ENCODE measurements around the gene MEI1.

The MEI1 gene

DNA sequence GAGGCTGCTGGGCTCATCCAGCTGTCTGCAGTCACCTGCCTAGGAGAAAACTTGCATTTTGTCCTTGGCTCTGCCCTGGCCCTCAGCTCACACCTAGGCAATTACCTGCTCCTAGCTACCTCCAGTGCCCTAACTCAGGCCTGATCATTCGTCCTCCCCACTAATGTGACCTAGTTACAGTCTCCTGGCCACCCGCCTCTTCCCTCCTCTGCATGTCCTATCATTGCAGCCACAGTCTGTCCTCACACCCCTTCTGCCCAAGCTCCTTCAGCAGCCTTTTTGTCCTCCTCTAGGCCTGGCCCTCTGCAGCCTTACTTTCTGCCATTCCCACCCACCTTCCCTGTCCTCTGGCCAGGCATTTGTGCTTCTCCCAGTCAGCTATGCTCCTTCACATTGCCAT lies 83.4 kb downstream of the MEI1 start:
- DNase-seq: no peak

DNA sequence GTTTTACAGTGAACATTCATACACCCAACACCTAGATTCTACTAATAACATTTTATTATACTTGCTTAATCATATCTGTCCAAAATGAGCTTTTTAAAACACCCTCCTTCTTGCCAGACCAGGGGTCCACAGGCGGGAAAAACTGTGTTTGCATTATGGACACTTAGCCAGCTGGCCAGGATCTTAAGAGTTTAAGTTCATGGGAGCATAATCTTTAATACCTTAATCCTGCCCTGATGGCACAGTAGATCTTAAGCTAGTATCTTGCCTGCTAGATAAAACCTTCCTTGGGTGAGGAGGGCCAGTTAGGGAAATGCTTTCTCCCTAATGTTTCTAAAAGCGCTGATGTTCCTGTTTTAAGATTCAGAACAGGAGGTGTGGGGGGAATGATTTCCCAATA lies 88.0 kb downstream of the MEI1 start:
- DNase-seq: no peak

DNA sequence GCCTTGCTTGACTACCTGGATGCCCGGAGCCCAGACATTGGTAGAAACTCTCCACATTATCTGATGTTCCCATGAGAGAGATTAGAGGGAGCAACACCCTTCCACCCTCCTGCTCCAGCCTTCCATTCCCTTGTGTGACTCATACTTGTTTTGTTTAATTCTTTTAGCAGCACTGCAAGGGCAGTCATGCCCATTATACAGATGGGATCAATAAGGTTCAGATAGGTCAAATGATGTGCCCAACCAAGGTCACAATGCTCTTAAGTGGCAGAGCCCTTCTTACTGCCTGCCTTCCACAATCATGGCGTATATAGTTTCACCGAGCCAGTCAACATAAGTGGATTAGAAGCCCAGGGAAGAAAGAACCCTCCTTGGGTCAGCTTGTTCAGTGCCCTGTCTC lies 94.6 kb downstream of the MEI1 start:
- DNase-seq: no peak

DNA sequence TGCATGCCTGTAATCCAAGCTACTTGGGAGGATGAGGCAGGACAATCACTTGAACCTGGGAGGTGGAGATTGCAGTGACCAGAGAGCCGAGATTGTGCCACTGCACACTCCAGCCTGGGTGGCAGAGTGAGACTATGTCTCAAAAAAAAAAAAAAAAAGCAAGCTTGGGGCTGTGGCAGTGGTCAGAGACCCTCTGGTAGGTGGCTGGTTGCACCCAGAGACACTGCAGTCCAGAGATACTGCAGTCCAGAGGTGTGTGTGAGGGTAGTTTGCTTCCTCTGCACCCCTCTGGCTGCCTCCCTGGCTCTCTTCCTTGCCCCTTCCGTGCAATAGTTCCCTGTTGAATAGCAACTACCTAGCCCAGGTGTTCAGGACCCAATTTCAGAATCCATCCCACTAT lies 99.4 kb downstream of the MEI1 start:
- no peak for DNase-seq

DNA sequence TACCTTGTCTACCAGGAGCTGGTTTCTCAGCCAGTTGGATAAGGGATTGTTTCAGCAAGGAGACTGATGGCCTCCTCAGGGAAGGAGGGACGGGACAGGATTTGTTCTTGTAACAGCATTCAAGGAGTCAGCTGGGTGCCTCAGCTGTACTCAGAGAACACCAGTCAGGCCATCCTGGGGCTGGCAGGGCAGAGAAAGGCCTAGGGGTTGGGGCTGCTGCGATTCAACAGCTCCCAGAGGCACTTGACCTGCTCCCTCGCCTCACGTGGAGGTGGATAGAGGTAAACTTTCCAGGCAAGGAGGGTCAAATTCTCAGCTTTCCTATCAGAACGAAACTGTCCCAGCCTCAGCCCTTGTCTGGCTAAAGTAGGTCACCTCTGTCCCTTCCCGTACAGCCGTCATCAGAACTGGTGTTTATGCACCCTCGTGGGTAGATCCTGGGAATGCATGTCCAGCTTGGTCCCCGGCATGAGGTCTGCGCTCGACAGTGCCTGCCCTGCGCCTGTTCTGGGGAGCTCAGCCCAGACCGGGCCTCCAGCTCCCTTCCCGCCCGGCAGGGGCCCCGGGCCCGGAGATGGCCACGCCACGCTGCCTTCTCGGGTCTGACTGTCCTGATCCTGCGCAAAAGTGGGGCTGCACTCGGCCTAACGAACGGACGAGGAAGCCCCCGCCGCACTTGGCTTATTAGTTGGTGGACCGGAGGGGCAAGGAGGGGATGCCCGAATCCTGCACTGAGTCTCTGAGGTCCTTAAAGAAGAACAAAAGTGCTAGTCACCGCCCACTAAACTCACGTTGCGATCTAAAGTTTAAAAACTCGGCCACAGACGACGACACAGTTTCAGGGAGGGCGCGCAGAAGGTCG lies 100.4 kb downstream of the MEI1 start:
- peak in 27 of 58 donors; percentile 9 to 70 (median 42) for DNase-seq

DNA sequence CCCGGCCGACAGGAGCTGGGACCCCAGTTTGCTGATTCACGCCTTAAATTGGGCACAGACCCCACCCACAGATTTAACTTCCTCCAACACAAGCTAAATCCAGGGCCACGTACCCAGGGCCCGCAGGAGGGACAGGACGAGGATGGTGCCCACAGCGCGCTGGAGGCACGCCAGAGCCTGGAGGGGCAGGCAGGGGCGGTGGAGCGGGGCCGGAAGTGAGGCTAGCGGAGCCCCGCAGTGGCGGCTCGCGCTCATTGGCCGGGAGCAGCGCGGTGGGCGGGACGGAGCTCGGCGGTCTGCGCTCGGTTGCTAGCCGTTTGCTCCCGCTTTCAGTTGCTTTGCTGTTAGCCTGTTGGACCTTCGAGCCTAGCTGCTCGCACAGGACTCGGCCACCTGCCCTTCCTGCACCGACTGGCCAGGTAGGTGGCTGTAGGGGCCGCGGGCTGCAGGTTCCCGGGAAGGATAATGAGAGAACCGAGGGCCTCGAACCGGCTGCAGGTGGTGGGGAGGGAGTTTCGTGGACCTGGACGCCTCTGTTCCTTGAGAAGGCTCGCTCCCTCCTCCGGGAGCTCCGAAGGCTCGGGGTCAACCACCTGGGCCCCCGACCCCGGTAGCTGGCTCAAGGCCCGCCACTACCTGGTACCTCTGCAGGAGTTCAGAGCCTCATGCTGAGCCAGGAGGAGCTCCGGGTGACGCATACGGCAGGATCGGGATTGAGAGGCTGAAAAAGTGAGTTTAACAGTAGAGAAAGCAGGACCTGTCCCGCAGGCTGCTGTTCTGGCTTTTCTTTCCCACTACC lies 101.2 kb downstream of the MEI1 start, which contains the start of gene CCDC134:
CCDC134 (plus strand) TSS at position 332 of the 799 bp plus-strand sequence. CDS start 8,212 bp downstream, outside the sequence.
- peak in 56 of 58 donors; percentile 34 to 93 (median 84) for DNase-seq

DNA sequence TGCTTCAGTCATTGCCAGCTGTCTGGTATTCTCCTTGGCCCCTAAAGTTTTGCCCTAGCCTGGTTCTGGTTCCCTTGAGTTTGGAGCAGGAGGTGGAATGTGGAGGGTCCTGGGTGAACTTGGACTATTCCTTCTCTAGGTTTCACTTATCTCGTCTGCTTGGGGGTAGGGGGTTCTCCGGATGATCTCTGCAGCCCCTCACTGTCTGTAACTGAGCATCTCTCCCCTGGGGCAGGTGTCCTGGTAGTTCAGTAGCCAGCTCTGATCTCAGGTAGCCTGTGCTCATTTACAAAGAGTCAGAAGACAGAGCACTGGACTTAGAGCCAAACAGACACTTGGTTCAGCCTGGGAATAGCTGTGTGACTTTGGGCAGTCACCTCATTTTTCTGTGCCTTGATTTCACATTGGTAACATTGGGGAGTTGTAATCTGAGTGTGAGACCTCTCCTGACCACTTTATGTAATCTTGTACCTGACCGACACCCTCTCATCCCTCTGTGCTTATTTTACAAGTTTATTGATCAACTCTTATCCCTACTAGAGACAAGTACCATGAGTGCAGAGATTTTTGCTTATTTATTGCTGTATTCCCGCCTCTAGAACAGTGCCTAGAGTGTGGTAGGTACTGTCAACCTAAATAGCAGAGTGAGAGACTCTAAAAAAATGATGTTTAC lies 102.0 kb downstream of the MEI1 start:
- DNase-seq: no peak

DNA sequence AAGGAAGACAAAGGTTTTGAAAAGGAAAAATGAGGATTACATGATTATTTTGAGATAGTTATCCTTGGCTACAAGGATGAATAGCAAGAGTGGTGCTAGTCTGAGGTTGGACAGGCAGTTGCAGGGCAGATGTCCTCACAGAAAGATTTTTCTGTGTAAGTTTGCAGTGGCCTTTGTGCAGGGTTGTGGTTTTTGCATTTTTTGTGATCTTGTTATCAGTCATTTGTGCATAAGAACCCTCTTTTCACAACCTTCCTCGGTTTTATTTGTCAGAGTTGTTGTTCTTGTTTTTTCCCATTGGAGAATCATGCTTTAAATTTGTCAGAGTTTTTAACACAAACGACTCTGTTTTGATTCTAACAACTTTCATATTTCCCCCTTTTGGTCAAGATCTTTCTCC lies 102.6 kb downstream of the MEI1 start:
- no peak for DNase-seq

DNA sequence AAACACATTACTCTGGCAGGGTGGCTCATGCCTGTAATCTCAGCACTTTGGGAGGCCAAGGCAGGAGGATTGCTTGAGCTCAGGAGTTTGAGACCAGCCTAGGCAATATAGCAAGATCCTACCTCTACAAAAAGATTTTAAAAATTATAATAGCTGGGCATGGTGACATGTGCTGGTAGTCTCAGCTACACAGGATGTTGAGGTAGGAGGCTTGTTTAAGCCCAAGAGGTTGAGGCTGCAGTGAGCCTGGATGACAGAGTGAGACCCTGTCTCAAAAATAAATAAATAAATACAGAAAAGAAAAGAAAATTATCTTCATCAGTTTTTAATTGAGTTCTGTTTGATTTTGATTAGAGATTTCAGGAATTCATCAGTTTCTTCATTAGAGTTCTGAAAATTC lies 106.3 kb downstream of the MEI1 start:
- no peak for DNase-seq

DNA sequence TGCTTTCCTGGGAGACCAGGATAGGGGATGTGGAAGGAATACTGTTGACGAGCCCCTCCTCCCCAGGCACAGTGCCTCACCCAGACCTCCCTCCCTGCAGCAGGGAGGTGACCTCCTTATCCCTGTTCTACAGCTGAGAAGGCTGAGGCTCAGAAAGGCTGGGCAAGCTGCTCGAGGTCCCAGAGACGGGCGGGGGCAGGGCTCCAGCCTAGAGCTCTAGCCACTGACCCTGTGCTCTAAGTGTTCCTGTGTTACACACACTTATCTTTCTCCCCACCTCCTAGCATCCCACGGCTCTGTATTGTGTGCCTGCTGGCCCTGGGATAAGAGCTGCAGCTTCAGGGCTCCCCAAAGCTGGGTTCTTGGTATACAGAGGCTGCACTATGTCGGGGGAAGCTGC lies 109.1 kb downstream of the MEI1 start:
- no peak for DNase-seq

DNA sequence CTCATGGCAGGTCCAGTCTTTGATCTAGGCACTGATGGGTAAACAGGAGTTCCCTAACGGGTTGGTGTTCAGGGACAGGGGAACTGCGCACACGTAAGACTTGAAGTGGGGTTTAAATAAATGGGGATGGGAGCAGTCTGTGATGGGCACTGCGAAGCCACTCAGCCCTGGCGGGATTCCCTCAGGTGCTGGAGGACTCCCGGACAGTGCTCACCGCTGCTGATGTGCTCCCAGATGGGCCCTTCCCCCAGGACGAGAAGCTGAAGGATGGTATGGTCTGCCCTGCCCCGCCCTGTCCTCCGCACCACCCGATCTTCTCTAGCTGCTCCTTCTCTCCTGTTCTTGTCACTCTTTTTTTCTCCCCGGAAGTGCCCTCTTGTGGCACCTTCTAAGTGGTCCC lies 110.7 kb downstream of the MEI1 start:
- no peak for DNase-seq

DNA sequence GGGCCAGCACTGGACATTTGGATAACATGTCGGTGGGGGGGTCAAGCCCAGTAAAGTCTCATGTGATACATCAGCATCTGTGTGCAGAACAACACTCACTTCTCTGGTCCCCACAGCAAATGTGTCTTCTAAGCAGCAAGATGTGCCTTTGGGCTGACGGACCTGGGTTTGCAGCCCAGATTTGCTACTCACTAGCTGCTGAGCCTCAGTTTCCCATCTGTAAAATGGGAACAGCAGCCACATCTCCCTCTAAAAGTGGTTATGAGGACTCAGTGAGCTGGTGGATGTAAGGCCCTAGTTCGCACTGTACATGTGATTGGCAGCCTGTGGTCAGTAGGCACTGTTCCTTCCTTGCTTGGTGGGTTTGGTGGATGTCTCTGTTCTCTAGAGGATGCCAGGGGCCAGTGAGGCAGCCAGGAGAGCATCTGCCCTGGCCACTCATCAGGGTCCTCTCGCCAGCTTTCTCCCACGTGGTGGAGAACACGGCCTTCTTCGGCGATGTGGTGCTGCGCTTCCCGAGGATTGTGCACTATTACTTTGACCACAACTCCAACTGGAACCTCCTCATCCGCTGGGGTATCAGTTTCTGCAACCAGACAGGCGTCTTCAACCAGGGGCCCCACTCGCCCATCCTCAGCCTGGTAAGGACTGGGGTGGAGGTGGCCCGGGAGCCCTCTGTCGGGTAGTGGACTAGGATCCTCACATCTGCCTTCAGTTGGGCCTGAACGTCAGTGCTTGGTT lies 113.7 kb downstream of the MEI1 start:
- DNase-seq: no peak

DNA sequence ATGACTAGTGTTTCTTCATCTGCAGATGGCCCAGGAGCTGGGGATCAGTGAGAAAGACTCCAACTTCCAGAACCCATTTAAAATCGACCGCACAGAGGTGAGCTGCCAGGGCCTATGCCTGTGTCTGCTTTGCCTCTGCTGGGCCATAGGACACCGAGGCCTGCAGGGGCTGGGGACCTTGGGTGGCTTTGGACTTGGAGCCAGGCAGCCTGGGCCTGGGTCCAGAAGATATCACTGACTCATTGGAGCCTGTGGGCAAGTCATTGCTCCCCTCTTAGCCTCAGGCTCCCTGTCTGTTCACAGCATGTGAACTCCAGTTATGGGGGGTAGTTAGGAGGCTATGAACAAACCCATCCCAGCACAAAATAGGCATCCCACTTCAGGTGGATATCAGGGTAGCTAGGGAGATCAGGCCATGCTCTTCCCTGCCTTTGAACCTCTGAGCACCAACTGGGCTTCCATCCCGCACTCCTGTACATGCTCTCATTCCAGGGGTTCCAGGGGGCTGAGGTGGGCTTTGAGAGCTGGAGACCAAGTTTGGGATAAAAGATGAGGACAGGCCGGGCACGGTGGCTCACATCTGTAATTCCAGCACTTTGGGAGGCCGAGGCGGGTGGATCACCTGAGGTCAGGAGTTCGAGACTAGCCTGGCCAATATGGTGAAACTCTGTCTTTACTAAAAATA lies 114.6 kb downstream of the MEI1 start:
- DNase-seq: no peak

DNA sequence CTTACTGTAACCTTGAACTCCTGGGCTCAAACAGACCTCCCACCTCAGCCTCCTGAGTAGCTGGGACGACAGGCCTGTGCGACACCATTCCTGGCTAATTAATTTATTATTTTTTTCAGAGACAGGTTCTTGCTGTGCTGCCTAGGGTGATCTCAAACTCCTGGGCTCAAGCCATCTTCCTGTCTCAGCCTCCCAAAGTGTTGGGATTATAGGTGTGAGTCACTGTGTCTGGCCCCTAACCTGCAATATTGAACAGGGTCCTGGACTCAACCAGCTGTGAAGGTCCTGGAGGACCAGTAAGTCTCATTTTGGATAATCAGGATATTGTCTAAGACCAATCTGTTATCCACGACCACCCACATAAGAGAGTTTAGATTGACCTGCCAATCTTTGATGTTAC lies 116.4 kb downstream of the MEI1 start:
- no peak for DNase-seq

DNA sequence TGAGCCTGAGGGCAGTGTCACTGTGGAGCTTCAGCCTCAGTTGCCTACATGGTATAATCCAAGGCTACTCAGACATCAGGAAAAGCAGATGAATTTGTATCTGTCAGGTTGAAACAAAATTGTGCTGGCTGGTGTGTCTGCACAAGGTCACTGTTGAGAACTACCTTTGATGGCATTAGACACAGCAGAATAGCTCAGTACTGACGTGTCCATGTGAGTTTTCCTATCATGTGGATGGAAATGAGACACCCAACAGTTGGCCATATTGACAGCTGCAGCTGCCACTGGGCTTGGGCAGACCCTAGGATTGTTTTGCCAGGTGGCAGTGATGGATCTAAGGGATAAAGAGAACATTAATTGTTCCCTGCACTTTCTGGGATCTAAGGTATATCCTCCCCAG lies 116.9 kb downstream of the MEI1 start:
- DNase-seq: no peak

DNA sequence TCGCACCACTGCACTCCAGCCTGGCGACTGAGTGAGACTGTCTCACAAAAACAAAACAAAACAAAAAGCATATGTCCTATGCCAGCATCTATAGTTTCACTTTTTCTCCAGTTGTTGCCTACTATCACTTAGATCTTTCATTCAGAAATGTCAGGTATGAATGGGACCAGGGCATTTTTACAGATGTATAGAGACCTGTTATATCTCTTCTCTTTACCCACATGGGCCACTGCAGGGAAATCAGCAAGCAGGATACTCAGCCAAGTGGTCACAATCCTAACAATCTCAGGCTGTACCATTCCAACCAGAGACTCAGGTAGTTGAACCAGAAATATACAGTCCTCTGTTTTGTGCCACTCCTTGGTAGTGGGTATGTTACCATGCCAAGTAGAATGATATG lies 117.6 kb downstream of the MEI1 start:
- no peak for DNase-seq

DNA sequence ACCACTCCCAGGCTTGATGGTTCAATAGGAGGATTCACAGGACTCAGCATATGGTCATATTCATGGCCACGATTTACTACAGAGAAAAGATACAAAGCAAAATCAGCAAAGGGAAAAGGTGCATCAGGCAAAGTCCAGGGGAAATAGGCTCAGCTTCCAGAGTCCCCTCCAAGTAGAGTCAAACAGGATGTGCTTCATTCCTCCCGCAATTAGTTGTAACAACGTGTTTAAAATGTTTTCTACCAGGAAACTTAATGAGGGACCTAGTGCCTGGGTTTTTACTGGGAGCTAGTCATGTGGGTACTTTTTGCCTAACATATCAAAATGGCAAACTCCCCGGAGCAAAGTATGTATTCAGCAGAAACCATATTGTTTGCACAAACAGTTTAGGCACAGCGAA lies 118.7 kb downstream of the MEI1 start:
- DNase-seq: no peak

DNA sequence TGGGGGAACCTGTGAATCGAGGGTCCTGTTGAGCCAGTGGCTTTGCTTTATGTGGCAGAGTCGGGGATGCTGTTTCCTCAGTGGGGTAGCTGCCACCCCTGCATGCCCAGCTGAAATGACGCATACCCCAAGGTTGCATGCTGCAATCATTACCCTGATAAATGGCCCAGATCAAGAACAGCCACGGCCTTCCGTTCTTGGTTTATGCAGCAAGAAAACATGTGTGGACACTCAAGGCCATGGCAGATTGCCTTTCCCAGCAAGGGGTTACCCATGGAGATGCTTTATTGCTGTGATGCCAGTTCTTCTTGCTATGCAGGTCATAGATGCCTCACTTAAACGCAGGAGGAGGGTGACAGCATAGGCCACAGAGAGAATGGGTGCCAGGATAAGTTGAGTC lies 119.3 kb downstream of the MEI1 start:
- DNase-seq: no peak

DNA sequence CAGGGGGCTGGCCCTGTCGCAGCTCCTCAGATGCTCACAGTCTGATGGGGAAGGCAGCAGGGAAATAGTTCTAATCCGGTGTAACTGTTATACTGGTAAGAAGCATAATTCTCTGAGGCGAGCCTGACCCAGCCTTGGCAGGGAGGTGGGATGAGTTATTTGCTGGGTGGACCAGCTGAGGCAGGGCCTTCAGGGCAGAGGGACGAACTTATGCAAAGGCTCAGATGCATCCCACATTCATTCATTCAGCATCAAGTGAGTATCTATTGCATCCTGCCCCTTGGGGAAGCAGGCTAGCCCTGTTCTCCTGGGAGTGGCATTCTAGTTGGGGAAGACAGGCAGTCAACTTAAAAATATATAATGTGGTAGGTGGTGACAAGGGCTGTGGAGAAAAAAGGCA lies 120.0 kb downstream of the MEI1 start:
- DNase-seq: no peak

DNA sequence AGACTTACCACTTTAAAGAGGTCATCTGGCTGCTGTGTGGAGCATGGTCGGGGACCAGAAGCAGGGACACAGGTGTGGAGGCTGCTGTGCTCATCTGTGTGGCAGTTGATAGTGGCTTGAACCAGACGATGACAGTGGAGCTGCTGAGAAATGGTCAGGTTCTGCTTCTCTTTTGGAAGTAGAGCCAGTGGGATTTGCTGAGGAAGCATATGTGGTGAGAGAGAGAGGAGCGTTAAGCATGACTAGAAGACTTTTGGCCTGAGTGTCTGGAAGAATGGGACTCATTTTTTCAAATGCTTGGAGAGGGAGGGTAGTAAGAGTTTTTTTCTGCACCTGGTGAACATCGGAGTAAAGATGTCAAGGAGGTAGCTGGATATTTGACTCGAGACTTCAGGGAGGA lies 121.1 kb downstream of the MEI1 start:
- DNase-seq: no peak

Data from anterior cingulate cortex (tissue), 58 donors.